Measurements from ENCODE around the gene TEX101. TPM values are rescaled to one million over a fixed set of nuclear protein-coding genes. Genes with fewer than 3 reads are reported as not detected.

TEX101 gene
- total RNA-seq, 1 experiment from 2014 or later, result not detected

GRCh38 chr19:43450545-43450997 is 35.9 kb downstream of the TEX101 start:
- Histone ChIP-seq H3K27me3 (ENCODE audit: control insufficient read depth, insufficient read depth, low read length) (no peaks in the 10 kb centered on the region), H3K4me3 (ENCODE audit: low read depth in 2 of 2, low read length in 2 of 2) (no peak overlapping the region), H3K27ac (ENCODE audit: low read length) (no peak overlapping the region), H3K4me1 (ENCODE audit: control insufficient read depth, insufficient read depth, low read length) (no peaks in the 10 kb centered on the region), H3K36me3 (ENCODE audit: control insufficient read depth, insufficient read depth, low read length) (no peaks in the 10 kb centered on the region), H3K9me3 (ENCODE audit: control insufficient read depth, insufficient read depth, low read depth, low read length) (no peaks in the 10 kb centered on the region)
- in situ Hi-C loops (cut with HindIII; ENCODE audit: low pct_unique_long_range_greater_than_20kb, low sequenced_read_pairs) (no loop called here), intact Hi-C loops (cut with micrococcal nuclease; ENCODE audit: unreplicated experiment) (no loop called here)
- ChIA-PET POLR2A (interaction anchor here (0.7 kb wide), 1 partner anchor 1354 kb away, joined by 19 read pairs; no protein-coding TSS in a partner anchor), CTCF (no interaction called here)
- TF ChIP-seq POLR2AphosphoS5 (IDR thresholded peaks at IDR 0.05; ENCODE audit: low read depth, low read length) (no peak), TCF7L2 (IDR thresholded peaks at IDR 0.05; ENCODE audit: low read depth, low read length) (no peak), SIN3A (IDR thresholded peaks at IDR 0.05; ENCODE audit: borderline replicate concordance, insufficient read depth, low read depth, low read length) (no peak)
- TF ChIP-seq, protein P1, sequence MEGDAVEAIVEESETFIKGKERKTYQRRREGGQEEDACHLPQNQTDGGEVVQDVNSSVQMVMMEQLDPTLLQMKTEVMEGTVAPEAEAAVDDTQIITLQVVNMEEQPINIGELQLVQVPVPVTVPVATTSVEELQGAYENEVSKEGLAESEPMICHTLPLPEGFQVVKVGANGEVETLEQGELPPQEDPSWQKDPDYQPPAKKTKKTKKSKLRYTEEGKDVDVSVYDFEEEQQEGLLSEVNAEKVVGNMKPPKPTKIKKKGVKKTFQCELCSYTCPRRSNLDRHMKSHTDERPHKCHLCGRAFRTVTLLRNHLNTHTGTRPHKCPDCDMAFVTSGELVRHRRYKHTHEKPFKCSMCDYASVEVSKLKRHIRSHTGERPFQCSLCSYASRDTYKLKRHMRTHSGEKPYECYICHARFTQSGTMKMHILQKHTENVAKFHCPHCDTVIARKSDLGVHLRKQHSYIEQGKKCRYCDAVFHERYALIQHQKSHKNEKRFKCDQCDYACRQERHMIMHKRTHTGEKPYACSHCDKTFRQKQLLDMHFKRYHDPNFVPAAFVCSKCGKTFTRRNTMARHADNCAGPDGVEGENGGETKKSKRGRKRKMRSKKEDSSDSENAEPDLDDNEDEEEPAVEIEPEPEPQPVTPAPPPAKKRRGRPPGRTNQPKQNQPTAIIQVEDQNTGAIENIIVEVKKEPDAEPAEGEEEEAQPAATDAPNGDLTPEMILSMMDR (IDR thresholded peaks at IDR 0.05), result no peak
- TF ChIP-seq, protein P2, sequence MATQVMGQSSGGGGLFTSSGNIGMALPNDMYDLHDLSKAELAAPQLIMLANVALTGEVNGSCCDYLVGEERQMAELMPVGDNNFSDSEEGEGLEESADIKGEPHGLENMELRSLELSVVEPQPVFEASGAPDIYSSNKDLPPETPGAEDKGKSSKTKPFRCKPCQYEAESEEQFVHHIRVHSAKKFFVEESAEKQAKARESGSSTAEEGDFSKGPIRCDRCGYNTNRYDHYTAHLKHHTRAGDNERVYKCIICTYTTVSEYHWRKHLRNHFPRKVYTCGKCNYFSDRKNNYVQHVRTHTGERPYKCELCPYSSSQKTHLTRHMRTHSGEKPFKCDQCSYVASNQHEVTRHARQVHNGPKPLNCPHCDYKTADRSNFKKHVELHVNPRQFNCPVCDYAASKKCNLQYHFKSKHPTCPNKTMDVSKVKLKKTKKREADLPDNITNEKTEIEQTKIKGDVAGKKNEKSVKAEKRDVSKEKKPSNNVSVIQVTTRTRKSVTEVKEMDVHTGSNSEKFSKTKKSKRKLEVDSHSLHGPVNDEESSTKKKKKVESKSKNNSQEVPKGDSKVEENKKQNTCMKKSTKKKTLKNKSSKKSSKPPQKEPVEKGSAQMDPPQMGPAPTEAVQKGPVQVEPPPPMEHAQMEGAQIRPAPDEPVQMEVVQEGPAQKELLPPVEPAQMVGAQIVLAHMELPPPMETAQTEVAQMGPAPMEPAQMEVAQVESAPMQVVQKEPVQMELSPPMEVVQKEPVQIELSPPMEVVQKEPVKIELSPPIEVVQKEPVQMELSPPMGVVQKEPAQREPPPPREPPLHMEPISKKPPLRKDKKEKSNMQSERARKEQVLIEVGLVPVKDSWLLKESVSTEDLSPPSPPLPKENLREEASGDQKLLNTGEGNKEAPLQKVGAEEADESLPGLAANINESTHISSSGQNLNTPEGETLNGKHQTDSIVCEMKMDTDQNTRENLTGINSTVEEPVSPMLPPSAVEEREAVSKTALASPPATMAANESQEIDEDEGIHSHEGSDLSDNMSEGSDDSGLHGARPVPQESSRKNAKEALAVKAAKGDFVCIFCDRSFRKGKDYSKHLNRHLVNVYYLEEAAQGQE (IDR thresholded peaks at IDR 0.05; ENCODE audit: insufficient read depth in 1 of 2, low read depth in 2 of 2, low read length in 1 of 2), result no peak
- DNase-seq (ENCODE audit: low read depth, low spot score), result no peak
- no TSS peak for BruUV-seq (replicated peaks)
- no peak for ATAC-seq

DNA sequence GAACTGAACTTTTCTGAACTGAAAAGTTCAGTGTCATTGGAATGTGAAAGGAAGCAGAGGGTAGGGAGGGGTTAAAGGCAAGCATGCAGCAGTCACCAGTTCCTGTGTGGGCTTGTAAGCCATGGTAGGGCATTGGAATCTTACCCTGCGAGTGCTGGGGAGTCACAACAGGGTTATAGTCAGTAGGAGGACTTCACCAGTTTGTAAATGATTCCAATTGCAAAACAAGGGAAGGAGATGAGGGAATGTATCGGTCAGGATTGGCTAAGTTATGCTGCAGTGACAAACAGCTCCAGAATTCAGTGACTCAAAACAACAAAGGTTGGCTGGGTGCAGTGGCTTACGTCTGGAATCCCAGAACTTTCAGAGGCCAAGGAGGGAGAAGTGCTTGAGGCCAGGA is 37.9 kb downstream of the TEX101 start:
- CTCF ChIA-PET, result no interaction called here
- no TSS peak for BruUV-seq (replicated peaks)

More for the DNA sequence above, 37.9 kb downstream of the TEX101 start:
- DNase-seq (ENCODE audit: low read depth, low spot score), result no peak
- intact Hi-C loops (cut with micrococcal nuclease; ENCODE audit: unreplicated experiment), result no loop called here
- POLR2A ChIA-PET, result no interaction called here
- no peak overlapping the region for H3K27ac ChIP-seq (ENCODE audit: low read length)
- TF ChIP-seq, protein P1 (IDR thresholded peaks at IDR 0.05), result no peak
- TF ChIP-seq, protein P2 (IDR thresholded peaks at IDR 0.05; ENCODE audit: insufficient read depth in 1 of 2, low read depth in 2 of 2, low read length in 1 of 2), result no peak
- TF ChIP-seq TCF7L2 (IDR thresholded peaks at IDR 0.05; ENCODE audit: low read depth, low read length) (no peak), SIN3A (IDR thresholded peaks at IDR 0.05; ENCODE audit: borderline replicate concordance, insufficient read depth, low read depth, low read length) (no peak), POLR2AphosphoS5 (IDR thresholded peaks at IDR 0.05; ENCODE audit: low read depth, low read length) (no peak)
- H3K27me3 ChIP-seq (ENCODE audit: control insufficient read depth, insufficient read depth, low read length), result no peaks in the 10 kb centered on the region
- H3K4me1 ChIP-seq (ENCODE audit: control insufficient read depth, insufficient read depth, low read length), result no peaks in the 10 kb centered on the region
- ATAC-seq, result no peak
- H3K36me3 ChIP-seq (ENCODE audit: control insufficient read depth, insufficient read depth, low read length), result no peaks in the 10 kb centered on the region
- in situ Hi-C loops (cut with HindIII; ENCODE audit: low pct_unique_long_range_greater_than_20kb, low sequenced_read_pairs), result no loop called here
- H3K4me3 ChIP-seq (ENCODE audit: low read depth in 2 of 2, low read length in 2 of 2), result no peak overlapping the region
- H3K9me3 ChIP-seq (ENCODE audit: control insufficient read depth, insufficient read depth, low read depth, low read length), result no peaks in the 10 kb centered on the region

Data from Panc1 (cell line).